IMR-90 (cell line): ENCODE data around the gene SLC22A14. TPM values are rescaled to one million over a fixed set of nuclear protein-coding genes. Genes with fewer than 3 reads are reported as not detected.

Experiments
- ATAC-seq: fragments of 200-7000 bp; cut with Tn5 transposase; 2 replicates; pipeline ENCODE4 v1.9.1; 2020; ENCODE audit warnings: low read depth, mild to moderate bottlenecking, moderate library complexity
- BruUV-seq: library from RNA; stranded (reverse); fragments of 400-500 nt; replicated peaks from 2 replicates; lab custom pipeline; 2021; lab: Mats Ljungman, UMichigan
- CTCF ChIA-PET: fragments of 300-600 bp; formaldehyde crosslinking; extraction: SDS; loops from one replicate; lab custom pipeline; 2021; ENCODE audit warnings: antibody characterized with exemption; lab: Yijun Ruan, JAX
- POLR2A ChIA-PET: fragments of 300-600 bp; sonication (Branson Sonifier 250); formaldehyde crosslinking; loops from one replicate; lab custom pipeline; 2022; ENCODE audit warnings: antibody characterized with exemption; ENCODE audit not compliant: unreplicated experiment; lab: Charles Lee
- DNase-seq: peaks from one replicate; pipeline ENCODE4 v3.0.0; 2013
- H2AFZ ChIP-seq: replicated peaks from 2 replicates; pipeline ENCODE3; 2013; ENCODE audit warnings: low read length, mild to moderate bottlenecking; ENCODE audit not compliant: poor library complexity
- H2AK5ac ChIP-seq: 2 replicates; pipeline ENCODE4 v1.6.1; 2013; ENCODE audit warnings: low read depth, low read length, inconsistent platforms
- H2AK9ac ChIP-seq: replicated peaks from 2 replicates; pipeline ENCODE3; 2013; ENCODE audit warnings: mild to moderate bottlenecking, low read depth, low read length, moderate library complexity; ENCODE audit not compliant: poor library complexity
- H2BK120ac ChIP-seq: 2 replicates; pipeline ENCODE4 v1.6.1; 2013; ENCODE audit warnings: low read depth, low read length, inconsistent platforms
- H2BK15ac ChIP-seq: 3 replicates; pipeline ENCODE4 v1.6.1; 2013; ENCODE audit warnings: low read depth, low read length, inconsistent platforms
- H2BK20ac ChIP-seq: 2 replicates; pipeline ENCODE4 v1.6.1; 2013; ENCODE audit warnings: low read depth, mild to moderate bottlenecking, inconsistent platforms, low read length, moderate library complexity
- H2BK5ac ChIP-seq: 2 replicates; pipeline ENCODE4 v1.6.1; 2013; ENCODE audit warnings: mild to moderate bottlenecking, low read depth, low read length, inconsistent platforms; ENCODE audit not compliant: poor library complexity, severe bottlenecking
- H3K14ac ChIP-seq: replicated peaks from 2 replicates; pipeline ENCODE4 v1.6.1; 2013; ENCODE audit warnings: low read depth, low read length, inconsistent platforms
- H3K18ac ChIP-seq: 2 replicates; pipeline ENCODE4 v1.6.1; 2013; ENCODE audit warnings: low read depth, low read length, control low read depth
- H3K23ac ChIP-seq: 2 replicates; pipeline ENCODE4 v1.6.1; 2013; ENCODE audit warnings: low read depth, low read length, inconsistent platforms
- H3K27ac ChIP-seq: 2 replicates; pipeline ENCODE4 v1.5.1; 2013; ENCODE audit warnings: mild to moderate bottlenecking, control low read depth, low read length; ENCODE audit not compliant: insufficient read depth
- H3K27me3 ChIP-seq: 2 replicates; pipeline ENCODE4 v1.6.1; 2013; ENCODE audit warnings: low read length; ENCODE audit not compliant: control insufficient read depth, insufficient read depth
- H3K36me3 ChIP-seq: 2 replicates; pipeline ENCODE4 v1.6.1; 2013; ENCODE audit warnings: low read length, mixed read lengths; ENCODE audit not compliant: control insufficient read depth, insufficient read depth
- H3K4ac ChIP-seq: 2 replicates; pipeline ENCODE4 v1.6.1; 2013; ENCODE audit warnings: low read depth, low read length, inconsistent platforms
- H3K4me1 ChIP-seq: 2 replicates; pipeline ENCODE4 v1.6.1; 2013; ENCODE audit warnings: low read length, mixed read lengths; ENCODE audit not compliant: control insufficient read depth, insufficient read depth
- H3K4me2 ChIP-seq: 2 replicates; pipeline ENCODE4 v1.6.1; 2013; ENCODE audit warnings: low read depth, mild to moderate bottlenecking, control low read depth, low read length, moderate library complexity
- H3K4me3 ChIP-seq: 2 replicates; pipeline ENCODE4 v1.5.1; 2013; ENCODE audit warnings: low read depth, mild to moderate bottlenecking, control low read depth, low read length, moderate library complexity; ENCODE audit not compliant: insufficient read depth
- H3K56ac ChIP-seq: 2 replicates; pipeline ENCODE4 v1.6.1; 2013; ENCODE audit warnings: low read length, inconsistent platforms; ENCODE audit not compliant: insufficient read depth; ENCODE audit errors: extremely low read depth
- H3K79me1 ChIP-seq, 2 experiments: 2 replicates each; pipeline ENCODE4 v1.6.1; 2013; ENCODE audit warnings: low read length in 2 of 2, inconsistent platforms in 1 of 2, low read depth in 1 of 2
- H3K9ac ChIP-seq: 2 replicates; pipeline ENCODE4 v1.6.1; 2013; ENCODE audit warnings: low read depth, low read length, control low read depth
- H3K9me1 ChIP-seq: 2 replicates; pipeline ENCODE4 v1.6.1; 2013; ENCODE audit warnings: low read length, inconsistent platforms; ENCODE audit not compliant: insufficient read depth
- H3K9me3 ChIP-seq: 2 replicates; pipeline ENCODE4 v1.6.1; 2013; ENCODE audit warnings: low read length; ENCODE audit not compliant: control insufficient read depth, insufficient read depth
- H4K20me1 ChIP-seq: 2 replicates; pipeline ENCODE4 v1.6.1; 2013; ENCODE audit warnings: low read length, inconsistent platforms; ENCODE audit not compliant: insufficient read depth
- H4K5ac ChIP-seq: 2 replicates; pipeline ENCODE4 v1.6.1; 2013; ENCODE audit warnings: mild to moderate bottlenecking, low read depth, low read length, control low read depth
- H4K8ac ChIP-seq, 2 experiments: 2 replicates each; pipeline ENCODE4 v1.6.1; 2013; ENCODE audit warnings: low read depth in 2 of 2, low read length in 2 of 2, control low read depth in 1 of 2, inconsistent platforms in 1 of 2
- H4K91ac ChIP-seq: 2 replicates; pipeline ENCODE4 v1.6.1; 2013; ENCODE audit warnings: low read depth, low read length, inconsistent platforms; ENCODE audit not compliant: insufficient read depth
- MAZ ChIP-seq: IDR thresholded peaks from 2 replicates; pipeline ENCODE4 v1.6.1; 2012; ENCODE audit warnings: low read depth, mild to moderate bottlenecking, low read length, improper control_type of control experiment, moderate library complexity, borderline replicate concordance
- NFE2L2 ChIP-seq: fragments of 150-350 bp; IDR thresholded peaks from 2 replicates; pipeline ENCODE4 v1.6.1; 2016; ENCODE audit warnings: low read depth, mild to moderate bottlenecking, low read length
- POLR2A ChIP-seq: IDR thresholded peaks from 2 replicates; pipeline ENCODE4 v1.6.1; 2012; ENCODE audit warnings: mild to moderate bottlenecking, low read depth, low read length
- WGBS, 2 experiments: methylation state at CpG; one replicate each; pipeline versions ENCODE4 v1.1.5 to v1.1.7; 2013; ENCODE audit warnings: missing lambda C conversion rate in 2 of 2; ENCODE audit not compliant: insufficient read length in 1 of 2; ENCODE audit errors: extremely low coverage in 2 of 2; 5-methylcytosine and 5-hydroxymethylcytosine counted together
- dilution Hi-C: fragments of 300-500 bp; cut with HindIII; formaldehyde crosslinking; loops from one replicate; pipeline ENCODE4 v1.14.3; 2018; ENCODE audit warnings: low sequenced_read_pairs; ENCODE audit not compliant: unreplicated experiment
- in situ Hi-C: fragments of 300-500 bp; cut with MboI; formaldehyde crosslinking; loops from 3 replicates; pipeline ENCODE4 v1.14.3; 2019; ENCODE audit warnings: low sequenced_read_pairs, inconsistent platforms, mixed read lengths
- intact Hi-C: fragments of 100-400 bp; cut with micrococcal nuclease; formaldehyde crosslinking; loops from 2 replicates; pipeline ENCODE4 v1.10.0; 2022
- polyA plus RNA-seq, 3 experiments: library from polyadenylated mRNA; depleted of rRNA; stranded (reverse); fragments of >200 nt; gene quantifications; 2 replicates each; pipeline ENCODE4 v1.2.3, GENCODE V29; 2012; ENCODE audit warnings: low replicate concordance in 1 of 3
- total RNA-seq: library from RNA; depleted of rRNA; stranded (reverse); fragments of >200 nt; gene quantifications from 2 replicates; pipeline ENCODE4 v1.2.3, GENCODE V29; 2012
- TF ChIP-seq, protein P1 (sequence below): fragments of 150-350 bp; IDR thresholded peaks from 2 replicates; pipeline ENCODE4 v1.6.1; 2016; ENCODE audit warnings: low read depth, mild to moderate bottlenecking, low read length, moderate library complexity, borderline replicate concordance

The SLC22A14 gene
- total and polyA plus RNA-seq, 2 of the 4 experiments (the other 2 are of a cell fraction) = under 0.01 to 0.07 TPM

DNA sequence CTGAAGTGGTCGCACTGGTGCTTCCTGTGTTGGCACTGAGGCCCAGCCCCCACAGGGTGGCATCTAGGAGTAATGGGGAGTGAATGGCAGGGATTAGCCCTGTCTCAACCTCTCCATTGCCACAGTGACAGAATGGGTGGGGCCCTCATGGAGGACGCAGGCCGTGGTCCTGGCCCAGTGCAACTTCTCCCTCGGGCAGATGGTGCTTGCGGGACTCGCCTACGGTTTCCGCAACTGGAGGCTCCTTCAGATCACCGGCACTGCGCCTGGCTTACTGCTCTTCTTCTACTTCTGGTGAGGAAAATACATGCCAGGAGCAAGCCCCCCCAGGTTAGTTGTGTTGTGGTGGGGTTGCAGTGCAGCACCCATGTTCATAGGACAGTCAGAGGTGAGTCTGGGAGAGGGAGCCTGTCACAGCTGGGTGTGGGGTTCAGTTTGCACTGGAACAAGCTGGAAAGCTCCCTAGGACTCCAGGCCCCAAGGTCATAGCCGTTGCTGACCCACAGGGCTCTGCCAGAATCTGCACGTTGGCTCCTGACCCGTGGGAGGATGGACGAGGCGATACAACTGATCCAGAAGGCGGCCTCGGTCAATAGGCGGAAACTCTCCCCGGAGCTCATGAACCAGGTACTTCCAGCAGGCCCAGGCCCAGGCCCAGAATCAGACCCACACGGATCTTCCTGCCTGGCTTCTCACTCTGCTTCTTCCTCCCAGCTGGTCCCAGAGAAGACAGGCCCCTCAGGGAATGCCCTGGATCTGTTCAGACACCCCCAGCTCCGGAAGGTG lies 7.0 kb upstream of the SLC22A14 start:
- Histone ChIP-seq H2AK9ac (no peak overlapping the region), H3K79me1 (no peaks in the 10 kb centered on the region), H3K27me3 (no peaks in the 10 kb centered on the region), H4K5ac (no peak overlapping the region), H3K36me3 (peaks cover 10% of the 10 kb centered on the region), H2AK5ac (no peak overlapping the region), H2BK5ac (no peak overlapping the region), H3K23ac (no peak overlapping the region), H2AFZ (no peak overlapping the region), H3K9me3 (no peaks in the 10 kb centered on the region), H3K56ac (no peak overlapping the region), H3K4me1 (no peaks in the 10 kb centered on the region; the same call in 1 of the 2 replicates), H3K9ac (no peak overlapping the region), H3K4me3 (no peak overlapping the region), H3K4ac (no peak overlapping the region), H2BK20ac (no peak overlapping the region), H3K9me1 (peaks cover 4% of the 10 kb centered on the region; the same call in 1 of the 2 replicates), H3K27ac (no peak overlapping the region), H3K18ac (no peak overlapping the region), H4K8ac (no peak overlapping the region), H3K4me2 (no peak overlapping the region), H2BK120ac (no peak overlapping the region), H2BK15ac (no peak overlapping the region), H4K91ac (no peak overlapping the region), H3K14ac (no peak overlapping the region), H4K20me1 (no peaks in the 10 kb centered on the region)
- TF ChIP-seq MAZ = no peak
- TF ChIP-seq POLR2A = no peak
- no peak for TF ChIP-seq NFE2L2
- TF ChIP-seq, protein P1, sequence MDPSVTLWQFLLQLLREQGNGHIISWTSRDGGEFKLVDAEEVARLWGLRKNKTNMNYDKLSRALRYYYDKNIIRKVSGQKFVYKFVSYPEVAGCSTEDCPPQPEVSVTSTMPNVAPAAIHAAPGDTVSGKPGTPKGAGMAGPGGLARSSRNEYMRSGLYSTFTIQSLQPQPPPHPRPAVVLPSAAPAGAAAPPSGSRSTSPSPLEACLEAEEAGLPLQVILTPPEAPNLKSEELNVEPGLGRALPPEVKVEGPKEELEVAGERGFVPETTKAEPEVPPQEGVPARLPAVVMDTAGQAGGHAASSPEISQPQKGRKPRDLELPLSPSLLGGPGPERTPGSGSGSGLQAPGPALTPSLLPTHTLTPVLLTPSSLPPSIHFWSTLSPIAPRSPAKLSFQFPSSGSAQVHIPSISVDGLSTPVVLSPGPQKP = no peak
- 95% methylated on average over 6 of the region's 21 CpGs; no CpG with 5 or more reads in 1 of the 2 experiments for WGBS, 2 experiments
- ChIA-PET CTCF (no interaction called here), POLR2A (no interaction called here)
- dilution Hi-C loops = no loop called here
- in situ Hi-C loops = no loop called here
- no TSS peak for BruUV-seq
- DNase-seq (no peak), ATAC-seq (no peak)
- intact Hi-C loops = no loop called here
